ENCODE results near the gene CLDN4.

DNA sequence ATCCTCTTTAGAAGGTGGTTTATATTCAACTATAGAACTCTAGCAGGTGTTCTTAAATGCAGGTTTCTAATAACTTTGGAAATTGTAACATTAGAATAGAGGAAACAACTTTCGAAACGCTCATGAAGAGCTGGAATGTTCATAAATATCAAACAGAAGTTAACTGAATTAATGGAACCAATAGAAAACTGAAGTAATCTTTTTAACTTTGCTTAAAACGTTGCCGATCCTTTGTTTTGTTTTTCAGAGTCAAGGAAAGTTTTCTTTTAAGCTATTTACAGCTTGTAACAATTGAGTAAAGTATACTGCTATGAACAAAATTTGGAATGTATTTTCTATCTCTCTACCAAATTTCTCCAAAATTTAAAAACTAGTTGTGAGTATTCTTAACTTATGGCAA is 41.7 kb upstream of the CLDN4 start:
- no peak for TF ChIP-seq CTCF (IDR thresholded peaks at IDR 0.05; ENCODE audit: extremely low read depth in 1 of 2, insufficient read depth in 1 of 2, low read depth in 1 of 2, low read length in 2 of 2)
- TF ChIP-seq POLR2A (IDR thresholded peaks at IDR 0.05; ENCODE audit: low read depth, low read length) = no peak
- TF ChIP-seq, protein P1, sequence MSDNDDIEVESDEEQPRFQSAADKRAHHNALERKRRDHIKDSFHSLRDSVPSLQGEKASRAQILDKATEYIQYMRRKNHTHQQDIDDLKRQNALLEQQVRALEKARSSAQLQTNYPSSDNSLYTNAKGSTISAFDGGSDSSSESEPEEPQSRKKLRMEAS (IDR thresholded peaks at IDR 0.05; ENCODE audit: insufficient read depth, insufficient read length) = no peak
- no peak for TF ChIP-seq EZH2 (IDR thresholded peaks at IDR 0.05; ENCODE audit: borderline replicate concordance, low read depth, low read length, severe bottlenecking)
- no peak for TF ChIP-seq JUN (IDR thresholded peaks at IDR 0.05; ENCODE audit: borderline replicate concordance, insufficient read depth, insufficient read length, low read depth)
- no peak for TF ChIP-seq POLR2AphosphoS5 (IDR thresholded peaks at IDR 0.05; ENCODE audit: insufficient read depth, low read depth, low read length)
- TF ChIP-seq GATA2 (IDR thresholded peaks at IDR 0.05; ENCODE audit: insufficient read depth, insufficient read length, low read depth, low read length) = no peak
